ENCODE data around the gene IRF2BP2.

Gene IRF2BP2

DNA sequence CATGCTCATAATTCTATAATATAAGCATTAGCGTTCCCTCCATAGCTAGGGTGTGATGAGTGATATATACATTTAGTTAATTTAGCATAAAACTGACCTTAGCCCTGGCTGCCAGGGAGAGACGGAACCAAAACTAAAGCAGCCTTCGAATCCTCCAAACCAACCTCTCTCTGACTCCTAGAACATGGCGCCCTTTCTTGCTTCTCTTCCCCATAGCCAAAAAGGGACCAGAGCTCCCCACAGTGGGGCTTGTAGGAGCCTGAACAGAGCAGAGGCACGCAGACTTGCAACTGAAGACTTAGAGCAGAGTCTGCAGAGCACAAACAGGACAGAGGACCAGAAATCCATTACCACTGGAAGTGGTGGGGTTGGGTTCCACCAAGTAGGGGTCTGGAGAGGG is 17.7 kb downstream of the IRF2BP2 start:
- H3K9me3 Mint-ChIP-seq, result peaks cover 8% of the 10 kb centered on the region
- H3K27ac Mint-ChIP-seq, result no peak overlapping the region
- peaks cover 4% of the 10 kb centered on the region for H3K27me3 Mint-ChIP-seq (ENCODE audit: low read depth)
- TF ChIP-seq, protein P1, sequence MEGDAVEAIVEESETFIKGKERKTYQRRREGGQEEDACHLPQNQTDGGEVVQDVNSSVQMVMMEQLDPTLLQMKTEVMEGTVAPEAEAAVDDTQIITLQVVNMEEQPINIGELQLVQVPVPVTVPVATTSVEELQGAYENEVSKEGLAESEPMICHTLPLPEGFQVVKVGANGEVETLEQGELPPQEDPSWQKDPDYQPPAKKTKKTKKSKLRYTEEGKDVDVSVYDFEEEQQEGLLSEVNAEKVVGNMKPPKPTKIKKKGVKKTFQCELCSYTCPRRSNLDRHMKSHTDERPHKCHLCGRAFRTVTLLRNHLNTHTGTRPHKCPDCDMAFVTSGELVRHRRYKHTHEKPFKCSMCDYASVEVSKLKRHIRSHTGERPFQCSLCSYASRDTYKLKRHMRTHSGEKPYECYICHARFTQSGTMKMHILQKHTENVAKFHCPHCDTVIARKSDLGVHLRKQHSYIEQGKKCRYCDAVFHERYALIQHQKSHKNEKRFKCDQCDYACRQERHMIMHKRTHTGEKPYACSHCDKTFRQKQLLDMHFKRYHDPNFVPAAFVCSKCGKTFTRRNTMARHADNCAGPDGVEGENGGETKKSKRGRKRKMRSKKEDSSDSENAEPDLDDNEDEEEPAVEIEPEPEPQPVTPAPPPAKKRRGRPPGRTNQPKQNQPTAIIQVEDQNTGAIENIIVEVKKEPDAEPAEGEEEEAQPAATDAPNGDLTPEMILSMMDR (IDR thresholded peaks at IDR 0.05; ENCODE audit: unreplicated experiment in 3 of 3), result no peak
- no peak overlapping the region for H3K4me3 Mint-ChIP-seq
- peaks cover 23% of the 10 kb centered on the region for H3K4me1 Mint-ChIP-seq
- H3K36me3 Mint-ChIP-seq (ENCODE audit: low read depth), result peaks cover 4% of the 10 kb centered on the region

DNA sequence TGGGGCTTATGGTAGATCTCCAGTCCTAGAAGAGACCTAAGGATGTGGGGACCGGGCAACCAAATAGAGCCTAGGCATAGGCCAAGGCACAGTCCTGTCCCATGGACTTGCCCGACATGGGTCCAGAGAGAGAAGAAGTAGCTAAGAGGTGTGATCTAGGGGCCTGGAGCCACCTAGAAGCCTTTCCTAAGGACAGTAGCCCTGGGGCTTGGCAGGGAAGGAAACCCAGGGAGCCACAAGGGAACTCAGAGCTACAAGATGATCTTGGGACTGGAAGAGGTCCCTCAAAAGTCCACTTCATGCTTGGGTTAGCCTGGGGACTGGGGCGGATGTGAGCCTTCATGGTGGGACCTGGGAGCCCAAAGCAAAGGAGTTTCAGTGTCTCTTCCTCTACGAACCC is 18.8 kb downstream of the IRF2BP2 start:
- TF ChIP-seq, protein P1 (IDR thresholded peaks at IDR 0.05; ENCODE audit: unreplicated experiment in 3 of 3), result no peak
- Mint-ChIP-seq H3K4me1 (peaks cover 34% of the 10 kb centered on the region), H3K27ac (no peak overlapping the region), H3K9me3 (peaks cover 8% of the 10 kb centered on the region), H3K36me3 (ENCODE audit: low read depth) (peaks cover 4% of the 10 kb centered on the region), H3K4me3 (no peak overlapping the region), H3K27me3 (ENCODE audit: low read depth) (peaks cover 4% of the 10 kb centered on the region)

DNA sequence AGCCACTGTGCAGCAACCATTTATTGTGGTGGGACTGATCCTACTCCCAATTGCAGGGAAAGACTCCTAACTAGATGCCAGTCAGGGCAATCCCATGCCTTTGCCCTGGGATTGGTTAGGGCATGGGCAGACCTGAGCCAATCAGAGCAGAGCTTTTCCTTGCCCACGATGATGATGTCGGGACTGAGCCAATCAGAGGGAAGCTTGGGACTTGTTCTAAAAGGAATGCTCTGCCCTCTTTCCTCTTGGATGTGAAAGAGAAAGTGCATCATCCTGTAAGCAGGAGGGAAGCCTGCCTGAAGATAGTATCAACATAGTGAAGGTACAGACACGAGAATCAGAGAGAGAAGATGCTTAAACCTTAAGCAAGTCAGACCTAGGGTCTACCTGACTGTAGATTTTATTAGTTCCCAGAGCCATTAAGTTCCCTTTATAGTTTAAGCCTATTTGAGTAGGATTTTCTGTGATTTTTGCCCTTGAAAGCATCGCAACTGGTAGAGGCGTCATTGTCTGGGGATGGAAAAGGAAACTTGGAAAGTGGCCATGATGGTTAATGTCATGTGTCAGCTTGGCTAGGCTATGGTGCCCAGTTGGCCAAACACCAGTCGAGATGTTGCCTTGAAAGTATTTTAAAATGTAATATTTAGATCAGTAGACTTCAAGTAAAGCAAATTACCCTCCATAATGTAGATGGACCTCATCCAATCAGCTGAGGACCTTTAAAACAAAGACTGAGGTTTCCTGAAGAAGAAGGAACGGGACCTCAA is 19.9 kb downstream of the IRF2BP2 start:
- no peak overlapping the region for H3K4me3 Mint-ChIP-seq
- peaks cover 4% of the 10 kb centered on the region for H3K36me3 Mint-ChIP-seq (ENCODE audit: low read depth)
- TF ChIP-seq, protein P1 (IDR thresholded peaks at IDR 0.05; ENCODE audit: unreplicated experiment in 3 of 3), result no peak
- peaks cover 5% of the 10 kb centered on the region for H3K9me3 Mint-ChIP-seq
- peaks cover 45% of the 10 kb centered on the region for H3K4me1 Mint-ChIP-seq
- peaks cover 4% of the 10 kb centered on the region for H3K27me3 Mint-ChIP-seq (ENCODE audit: low read depth)
- peak overlapping the region in 1 of 3 experiments; percentile 20 for H3K27ac Mint-ChIP-seq

DNA sequence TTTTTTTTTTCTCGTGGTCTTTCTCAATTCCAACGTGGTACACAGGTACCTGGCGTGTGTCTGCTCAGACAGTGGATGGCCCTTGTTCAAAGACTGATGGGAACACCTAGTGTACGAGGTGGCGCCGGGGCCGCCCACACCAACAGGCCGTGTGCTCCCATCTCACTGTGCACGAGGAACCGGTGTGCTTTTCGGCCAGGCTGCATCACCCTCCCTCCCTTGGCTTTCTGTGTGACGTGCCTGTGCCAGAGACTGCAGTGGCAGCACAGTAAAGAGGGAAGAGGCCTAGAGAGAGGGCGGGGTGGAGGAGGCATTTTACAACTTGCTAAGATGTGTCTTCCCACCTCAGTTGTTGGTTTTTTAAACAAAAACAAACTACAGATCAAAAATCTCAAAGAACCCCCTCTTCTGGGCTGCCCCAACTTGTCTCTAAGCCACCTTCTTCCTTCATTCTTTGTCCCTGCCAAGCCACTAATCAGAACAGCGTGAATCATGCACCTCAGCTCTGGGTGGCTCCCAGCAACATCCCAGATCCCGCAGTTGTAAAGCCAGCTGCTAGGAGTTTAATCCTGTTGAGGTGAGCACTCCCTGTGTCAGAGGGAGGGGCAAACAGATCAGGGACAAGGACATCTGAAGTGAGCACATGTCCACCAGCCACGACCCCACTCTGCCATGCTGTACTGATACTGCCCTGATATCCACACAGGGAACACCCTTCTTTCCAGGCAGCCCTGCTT is 20.7 kb downstream of the IRF2BP2 start:
- no peak overlapping the region for H3K4me3 Mint-ChIP-seq
- peaks cover 53% of the 10 kb centered on the region for H3K4me1 Mint-ChIP-seq
- peaks cover 2% of the 10 kb centered on the region for H3K9me3 Mint-ChIP-seq
- peaks cover 4% of the 10 kb centered on the region for H3K27me3 Mint-ChIP-seq (ENCODE audit: low read depth)
- peaks cover under 1% of the 10 kb centered on the region for H3K36me3 Mint-ChIP-seq (ENCODE audit: low read depth)
- TF ChIP-seq, protein P1 (IDR thresholded peaks at IDR 0.05; ENCODE audit: unreplicated experiment in 3 of 3), result no peak
- H3K27ac Mint-ChIP-seq, result peak overlapping the region in 2 of 3 experiments; percentile 20 to 59

DNA sequence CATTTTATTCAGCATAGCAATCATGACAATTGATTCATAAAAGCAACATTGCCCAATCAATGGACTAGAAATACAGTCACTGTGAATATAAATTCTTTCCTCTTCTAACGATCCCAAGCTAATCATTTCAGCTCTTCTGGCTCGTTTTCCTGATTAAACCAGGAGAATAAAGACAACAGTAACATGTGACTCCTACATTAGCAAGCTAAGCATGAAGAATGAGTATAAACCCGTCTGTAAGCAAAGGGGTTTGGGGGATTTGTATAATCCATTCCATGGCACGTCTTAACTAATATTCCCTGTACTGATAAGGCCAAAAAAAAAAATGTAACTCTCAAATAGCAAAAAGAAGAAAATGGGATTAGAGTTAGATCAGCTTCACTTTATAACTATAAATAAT is 21.6 kb downstream of the IRF2BP2 start:
- Mint-ChIP-seq H3K36me3 (ENCODE audit: low read depth) (no peaks in the 10 kb centered on the region), H3K27me3 (ENCODE audit: low read depth) (no peaks in the 10 kb centered on the region), H3K4me1 (peaks cover 61% of the 10 kb centered on the region), H3K9me3 (no peaks in the 10 kb centered on the region), H3K4me3 (no peak overlapping the region), H3K27ac (peak overlapping the region in 1 of 3 experiments; percentile 10)
- TF ChIP-seq, protein P1 (IDR thresholded peaks at IDR 0.05; ENCODE audit: unreplicated experiment in 3 of 3), result no peak
